Retina (tissue), 1 donor: ENCODE data around the gene RAB11FIP2.
A peak's percentile ranks its signal among the peaks of the same experiment; 100 is the strongest.

Source experiments
- DNase-seq: peaks from one replicate; pipeline ENCODE4 v3.0.0-alpha.2; 2016

RAB11FIP2 gene

DNA sequence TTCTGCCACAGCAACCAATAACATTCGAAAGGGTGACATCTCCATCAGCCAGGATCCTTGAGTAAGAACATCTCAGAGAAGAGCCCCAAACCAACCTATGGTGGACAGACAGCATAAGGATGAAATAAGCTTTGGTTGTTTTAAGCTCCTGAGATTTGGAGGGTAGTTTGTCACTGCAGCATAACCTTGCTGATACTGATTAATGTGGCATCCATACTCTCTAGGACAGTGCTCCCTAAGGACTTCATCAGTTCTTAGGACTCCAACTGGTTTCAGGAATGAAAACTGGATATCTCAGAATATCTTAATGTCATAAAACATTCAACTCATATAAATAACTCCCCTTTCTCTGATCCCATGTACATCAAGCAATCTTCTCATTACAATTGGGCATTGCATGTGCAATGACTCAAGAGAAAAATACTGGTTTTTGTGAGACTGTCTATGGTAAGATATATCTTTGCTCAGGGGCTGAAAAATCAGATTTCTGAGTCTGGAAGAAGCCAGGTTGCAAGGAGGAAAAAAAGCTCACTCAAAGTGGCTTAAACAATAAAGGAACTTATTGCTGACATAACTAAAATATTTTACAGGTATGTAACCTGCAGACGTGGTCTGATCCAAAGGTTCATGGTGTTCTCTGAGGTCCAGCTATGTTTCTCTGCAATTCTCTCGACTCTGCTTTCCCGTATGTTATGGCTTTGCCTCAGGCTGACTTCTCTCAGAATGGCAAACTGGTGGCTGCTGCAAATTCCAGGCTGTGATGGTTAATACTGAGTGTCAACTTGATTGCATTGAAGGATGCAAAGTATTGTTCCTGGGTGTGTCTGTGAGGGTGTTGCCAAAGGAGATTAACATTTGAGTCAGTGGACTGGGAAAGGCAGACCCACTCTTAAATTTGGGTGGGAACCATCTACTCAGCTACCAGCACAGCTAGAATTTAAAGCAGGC lies 65.7 kb downstream of the RAB11FIP2 start:
- no peak for DNase-seq

GRCh38 chr10:117980216-117980615 lies 66.5 kb downstream of the RAB11FIP2 start:
- DNase-seq: no peak

- DNase-seq: no peak
Measured at GRCh38 chr10:117972168-117972837, 74.4 kb downstream of the RAB11FIP2 start.

DNA sequence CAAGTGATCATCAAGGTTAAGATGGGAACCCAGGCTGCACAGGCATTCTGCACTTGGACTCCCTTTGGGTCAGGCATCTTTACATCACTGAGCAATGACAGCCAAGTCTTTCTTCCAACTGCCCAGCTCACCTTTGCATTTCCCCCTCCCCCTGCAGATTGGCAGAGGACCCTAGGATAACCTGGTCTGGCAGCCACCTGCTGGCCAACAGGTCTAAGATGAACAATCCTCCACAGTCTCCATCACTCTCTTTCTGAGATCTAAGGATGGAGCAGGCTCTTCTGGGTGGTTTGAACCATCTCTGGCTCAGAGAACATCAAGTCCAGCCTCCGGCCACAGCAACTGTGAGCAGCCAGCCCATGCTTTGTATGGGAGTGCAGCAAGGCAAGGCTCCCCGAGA lies 75.8 kb downstream of the RAB11FIP2 start:
- DNase-seq: no peak

GRCh38 chr10:117969592-117969991 lies 77.1 kb downstream of the RAB11FIP2 start:
- DNase-seq: no peak

GRCh38 chr10:117968354-117969182 lies 78.2 kb downstream of the RAB11FIP2 start:
- DNase-seq: no peak

- DNase-seq: peak; percentile 17
Measured at GRCh38 chr10:117967149-117967650, 79.5 kb downstream of the RAB11FIP2 start.

DNA sequence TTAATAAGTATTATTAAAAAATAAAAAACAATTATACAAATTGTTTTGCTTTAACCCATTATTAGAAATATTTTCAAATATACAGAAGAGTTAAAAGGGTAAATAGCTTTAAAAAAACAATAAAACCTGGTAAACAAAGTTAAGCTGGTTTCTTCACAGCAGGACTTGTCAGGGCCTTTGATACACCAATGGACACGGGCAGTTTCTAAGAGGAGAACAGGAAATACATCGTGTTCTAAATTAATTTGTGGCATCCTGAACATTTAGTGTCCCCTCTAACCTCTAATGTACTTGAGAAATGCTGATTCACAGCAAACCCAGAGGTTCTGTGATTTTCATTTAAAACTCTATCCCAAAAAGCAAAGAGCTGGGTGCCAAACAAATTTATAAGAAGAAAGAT lies 80.8 kb downstream of the RAB11FIP2 start:
- no peak for DNase-seq

GRCh38 chr10:117964536-117964935 lies 82.2 kb downstream of the RAB11FIP2 start:
- DNase-seq: no peak

GRCh38 chr10:117960345-117960935 lies 86.3 kb downstream of the RAB11FIP2 start:
- DNase-seq: no peak

- no peak for DNase-seq
Measured at GRCh38 chr10:117956972-117957371, 89.8 kb downstream of the RAB11FIP2 start.

DNA sequence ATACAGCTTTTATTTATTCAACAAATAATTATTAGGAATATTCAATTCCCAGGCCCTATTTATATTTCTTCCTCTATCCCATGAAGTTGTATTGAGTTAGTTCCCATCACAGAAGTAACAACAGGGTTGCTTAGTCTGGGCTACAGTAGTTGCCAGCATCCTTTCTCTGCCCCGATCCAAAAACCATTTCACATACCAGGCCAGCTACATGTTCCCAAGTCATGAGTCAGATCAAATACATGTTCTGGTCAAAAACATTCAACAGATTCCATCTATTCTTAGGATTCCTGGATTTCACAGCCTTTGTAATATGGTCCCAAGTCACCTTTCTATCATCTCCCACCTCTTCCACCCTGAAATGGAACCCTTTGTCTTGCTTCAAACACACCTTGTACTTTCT lies 91.6 kb downstream of the RAB11FIP2 start:
- no peak for DNase-seq
